Neural progenitor cell (in vitro differentiated cells): ENCODE results near the gene WDR3. TPM values are rescaled to one million over a fixed set of nuclear protein-coding genes. Genes with fewer than 3 reads are reported as not detected.

Source experiments
- DNase-seq: peaks from one replicate; pipeline ENCODE4 v3.0.0-alpha.2; 2016; ENCODE audit warnings: low spot score
- H2AFZ ChIP-seq: fragments of 200-600 bp; sonication (generic); replicated peaks from 2 replicates; pipeline ENCODE4 v1.6.1; 2016; ENCODE audit warnings: antibody characterized with exemption
- H3F3A ChIP-seq: fragments of 200-600 bp; sonication (generic); 2 replicates; pipeline ENCODE4 v1.6.1; 2016; ENCODE audit warnings: antibody characterized with exemption, low read depth
- H3K27ac ChIP-seq: fragments of 200-600 bp; sonication (generic); 2 replicates; pipeline ENCODE4 v1.5.1; 2016; ENCODE audit warnings: mild to moderate bottlenecking
- H3K27me3 ChIP-seq: fragments of 200-600 bp; sonication (generic); 2 replicates; pipeline ENCODE4 v1.6.1; 2016; ENCODE audit warnings: mild to moderate bottlenecking, moderate library complexity
- H3K36me3 ChIP-seq: fragments of 200-600 bp; sonication (generic); 2 replicates; pipeline ENCODE4 v1.5.1; 2016
- H3K4me1 ChIP-seq: fragments of 200-600 bp; sonication (generic); 2 replicates; pipeline ENCODE4 v1.6.1; 2016; ENCODE audit warnings: mixed run types
- H3K4me2 ChIP-seq: fragments of 200-600 bp; sonication (generic); 2 replicates; pipeline ENCODE4 v1.6.1; 2016
- H3K4me3 ChIP-seq: fragments of 200-600 bp; sonication (generic); 2 replicates; pipeline ENCODE4 v1.5.1; 2016
- H3K79me2 ChIP-seq: fragments of 200-600 bp; sonication (generic); 2 replicates; pipeline ENCODE4 v1.6.1; 2016; ENCODE audit warnings: low read depth
- H3K9ac ChIP-seq: fragments of 200-600 bp; sonication (generic); 2 replicates; pipeline ENCODE4 v1.6.1; 2016
- H3K9me3 ChIP-seq: fragments of 200-600 bp; sonication (generic); 2 replicates; pipeline ENCODE4 v1.5.1; 2016; ENCODE audit warnings: low read depth
- H4K20me1 ChIP-seq: fragments of 200-600 bp; sonication (generic); 2 replicates; pipeline ENCODE4 v1.6.1; 2016; ENCODE audit warnings: low read depth
- H3K27ac Mint-ChIP-seq: 3 replicates; pipeline ENCODE4 v1.8.0; 2021; ENCODE audit warnings: mixed read lengths
- H3K27me3 Mint-ChIP-seq: 2 replicates; pipeline ENCODE4 v1.8.0; 2022; ENCODE audit warnings: low read depth, mild to moderate bottlenecking, inconsistent platforms, moderate library complexity, mixed read lengths; ENCODE audit not compliant: insufficient read depth
- H3K36me3 Mint-ChIP-seq: 3 replicates; pipeline ENCODE4 v1.8.0; 2021; ENCODE audit warnings: mixed read lengths
- H3K4me1 Mint-ChIP-seq: 3 replicates; pipeline ENCODE4 v1.8.0; 2021; ENCODE audit warnings: mixed read lengths
- H3K4me3 Mint-ChIP-seq: 3 replicates; pipeline ENCODE4 v1.8.0; 2021; ENCODE audit warnings: mild to moderate bottlenecking, moderate library complexity, mixed read lengths
- H3K9me3 Mint-ChIP-seq: 3 replicates; pipeline ENCODE4 v1.8.0; 2020; ENCODE audit warnings: mixed read lengths
- CTCF ChIP-seq: fragments of 200-600 bp; sonication (generic); IDR thresholded peaks from 2 replicates; pipeline ENCODE4 v1.5.1; 2017; ENCODE audit warnings: antibody characterized with exemption, mild to moderate bottlenecking
- EZH2 ChIP-seq: fragments of 200-600 bp; sonication (generic); IDR thresholded peaks from 2 replicates; pipeline ENCODE4 v1.6.1; 2017; ENCODE audit warnings: antibody characterized with exemption, mild to moderate bottlenecking, moderate library complexity
- EZH2phosphoT487 ChIP-seq: fragments of 200-600 bp; sonication (generic); IDR thresholded peaks from 2 replicates; pipeline ENCODE4 v1.6.1; 2017; ENCODE audit warnings: antibody characterized with exemption
- total RNA-seq: library from RNA; depleted of rRNA; stranded (reverse); fragments of >200 nt; gene quantifications from 2 replicates; pipeline ENCODE4 v1.2.3, GENCODE V29; 2015; ENCODE audit warnings: low replicate concordance

The WDR3 gene
- total RNA-seq, 1 donor from 2014 or later = 42.4 TPM

GRCh38 chr1:117976381-117976780, 46.8 kb downstream of the WDR3 start:
- Mint-ChIP-seq H3K27ac (no peak overlapping the region), H3K4me3 (no peak overlapping the region), H3K4me1 (peaks cover 4% of the 10 kb centered on the region), H3K36me3 (no peaks in the 10 kb centered on the region), H3K9me3 (no peaks in the 10 kb centered on the region), H3K27me3 (no peaks in the 10 kb centered on the region)
- Histone ChIP-seq H3K27ac (no peak overlapping the region), H3K9ac (no peak overlapping the region), H3K79me2 (no peaks in the 10 kb centered on the region), H3F3A (no peaks in the 10 kb centered on the region), H3K4me1 (no peaks in the 10 kb centered on the region), H2AFZ (no peak overlapping the region), H4K20me1 (no peaks in the 10 kb centered on the region), H3K9me3 (no peaks in the 10 kb centered on the region), H3K4me3 (no peak overlapping the region), H3K4me2 (no peak overlapping the region), H3K27me3 (no peaks in the 10 kb centered on the region), H3K36me3 (no peaks in the 10 kb centered on the region)
- DNase-seq = no peak
- TF ChIP-seq EZH2 (no peak), EZH2phosphoT487 (no peak), CTCF (no peak)

GRCh38 chr1:117981455-117982192, 52.1 kb downstream of the WDR3 start:
- Histone ChIP-seq H3K9ac (no peak overlapping the region), H3K4me1 (no peaks in the 10 kb centered on the region), H3K36me3 (no peaks in the 10 kb centered on the region), H3K27ac (no peak overlapping the region), H4K20me1 (no peaks in the 10 kb centered on the region), H2AFZ (no peak overlapping the region), H3K4me3 (no peak overlapping the region), H3K4me2 (no peak overlapping the region), H3K9me3 (no peaks in the 10 kb centered on the region), H3K27me3 (no peaks in the 10 kb centered on the region), H3F3A (no peaks in the 10 kb centered on the region), H3K79me2 (no peaks in the 10 kb centered on the region)
- no peak overlapping the region for H3K27ac Mint-ChIP-seq
- H3K4me1 Mint-ChIP-seq = no peaks in the 10 kb centered on the region
- H3K36me3 Mint-ChIP-seq = no peaks in the 10 kb centered on the region
- no peak for TF ChIP-seq EZH2
- TF ChIP-seq EZH2phosphoT487 = no peak
- TF ChIP-seq CTCF = no peak
- no peaks in the 10 kb centered on the region for H3K9me3 Mint-ChIP-seq
- DNase-seq = no peak
- H3K4me3 Mint-ChIP-seq = no peak overlapping the region
- no peaks in the 10 kb centered on the region for H3K27me3 Mint-ChIP-seq

GRCh38 chr1:117985239-117985638, 55.7 kb downstream of the WDR3 start:
- no peaks in the 10 kb centered on the region for H3F3A ChIP-seq
- no peaks in the 10 kb centered on the region for H3K36me3 Mint-ChIP-seq
- no peaks in the 10 kb centered on the region for H3K27me3 Mint-ChIP-seq
- no peaks in the 10 kb centered on the region for H3K4me1 ChIP-seq
- H3K4me1 Mint-ChIP-seq = peaks cover 3% of the 10 kb centered on the region
- no peak overlapping the region for H3K27ac Mint-ChIP-seq
- H3K4me3 Mint-ChIP-seq = no peak overlapping the region
- H3K9ac ChIP-seq = no peak overlapping the region
- TF ChIP-seq EZH2phosphoT487 (no peak), CTCF (no peak), EZH2 (no peak)
- no peak for DNase-seq
- H3K9me3 Mint-ChIP-seq = peaks cover 2% of the 10 kb centered on the region
- H3K4me2 ChIP-seq = no peak overlapping the region
- no peak overlapping the region for H3K27ac ChIP-seq
- H3K36me3 ChIP-seq = no peaks in the 10 kb centered on the region
- no peaks in the 10 kb centered on the region for H3K27me3 ChIP-seq
- no peak overlapping the region for H3K4me3 ChIP-seq
- H3K79me2 ChIP-seq = no peaks in the 10 kb centered on the region
- H4K20me1 ChIP-seq = no peaks in the 10 kb centered on the region
- no peaks in the 10 kb centered on the region for H3K9me3 ChIP-seq
- no peak overlapping the region for H2AFZ ChIP-seq
